Astrocyte of the spinal cord (primary cell): Measurements from ENCODE around the gene VGLL4.
A peak's percentile ranks its signal among the peaks of the same experiment; 100 is the strongest.

Experiments
- DNase-seq: peaks from one replicate; pipeline ENCODE4 v3.0.0; 2011; ENCODE audit warnings: low read depth, low spot score
- H3K4me3 ChIP-seq: 2 replicates; pipeline ENCODE4 v1.5.1; 2011; ENCODE audit warnings: low read depth, mild to moderate bottlenecking, low read length, moderate library complexity
- CTCF ChIP-seq: IDR thresholded peaks from 2 replicates; pipeline ENCODE4 v1.5.1; 2012; ENCODE audit warnings: low read depth, mild to moderate bottlenecking, low read length, inconsistent platforms
- in situ Hi-C: cut with HindIII; loops from 2 replicates; pipeline ENCODE4 v1.10.0; 2017; ENCODE audit warnings: low sequenced_read_pairs

The VGLL4 gene

GRCh38 chr3:11662392-11662990 lies 18.8 kb upstream of the VGLL4 start:
- in situ Hi-C loops: no loop called here
- no peak overlapping the region for H3K4me3 ChIP-seq
- DNase-seq: peak; percentile 7
- TF ChIP-seq CTCF: peak; percentile 50

- H3K4me3 ChIP-seq: no peak overlapping the region
- in situ Hi-C loops: no loop called here
- DNase-seq: peak; percentile 69
- TF ChIP-seq CTCF: no peak
These were observed 18.1 kb upstream of the VGLL4 start for GRCh38 chr3:11661827-11662226.

- DNase-seq: no peak
- in situ Hi-C loops: no loop called here
- no peak overlapping the region for H3K4me3 ChIP-seq
- no peak for TF ChIP-seq CTCF
These were observed 17.4 kb upstream of the VGLL4 start for GRCh38 chr3:11661052-11661656.

GRCh38 chr3:11660242-11660641 lies 16.5 kb upstream of the VGLL4 start:
- no peak overlapping the region for H3K4me3 ChIP-seq
- no peak for TF ChIP-seq CTCF
- in situ Hi-C loops: no loop called here
- DNase-seq: no peak

GRCh38 chr3:11658180-11658579 lies 14.5 kb upstream of the VGLL4 start:
- in situ Hi-C loops: no loop called here
- no peak overlapping the region for H3K4me3 ChIP-seq
- no peak for DNase-seq
- TF ChIP-seq CTCF: no peak

- H3K4me3 ChIP-seq: no peak overlapping the region
- DNase-seq: no peak
- in situ Hi-C loops: no loop called here
- TF ChIP-seq CTCF: peak; percentile 43
These were observed 11.6 kb upstream of the VGLL4 start for GRCh38 chr3:11655196-11655928.
